Hepatocyte (in vitro differentiated cells): ENCODE results near the gene CCDC88C. TPM values are rescaled to one million over a fixed set of nuclear protein-coding genes. Genes with fewer than 3 reads are reported as not detected.

ENCODE experiments used
- DNase-seq: peaks from one replicate; pipeline ENCODE4 v3.0.0-alpha.2; 2016; ENCODE audit warnings: low spot score
- H2AFZ ChIP-seq: fragments of 200-600 bp; sonication (generic); 2 replicates; pipeline ENCODE4 v1.6.0; 2016; ENCODE audit warnings: antibody characterized with exemption, mild to moderate bottlenecking
- H3K27ac ChIP-seq: fragments of 200-600 bp; sonication (generic); 2 replicates; pipeline ENCODE4 v1.5.1; 2016; ENCODE audit warnings: mild to moderate bottlenecking
- H3K27me3 ChIP-seq: fragments of 200-600 bp; sonication (generic); 2 replicates; pipeline ENCODE4 v1.6.1; 2016
- H3K36me3 ChIP-seq: fragments of 200-600 bp; sonication (generic); replicated peaks from 2 replicates; pipeline ENCODE4 v1.5.1; 2016; ENCODE audit warnings: low read depth; ENCODE audit not compliant: insufficient read depth
- H3K4me1 ChIP-seq: fragments of 200-600 bp; sonication (generic); 2 replicates; pipeline ENCODE4 v1.5.1; 2016; ENCODE audit warnings: mild to moderate bottlenecking, moderate library complexity; ENCODE audit not compliant: insufficient read depth
- H3K4me2 ChIP-seq: fragments of 200-600 bp; sonication (generic); 2 replicates; pipeline ENCODE4 v1.6.0; 2016
- H3K4me3 ChIP-seq: fragments of 200-600 bp; sonication (generic); 2 replicates; pipeline ENCODE4 v1.5.1; 2016; ENCODE audit warnings: mild to moderate bottlenecking
- H3K79me2 ChIP-seq: fragments of 200-600 bp; sonication (generic); 2 replicates; pipeline ENCODE4 v1.6.0; 2017; ENCODE audit warnings: mild to moderate bottlenecking
- H3K9me2 ChIP-seq: fragments of 200-600 bp; sonication (generic); replicated peaks from 2 replicates; pipeline ENCODE4 v1.6.0; 2017; ENCODE audit warnings: mild to moderate bottlenecking; ENCODE audit not compliant: insufficient read depth
- H3K9me3 ChIP-seq: fragments of 200-600 bp; sonication (generic); 2 replicates; pipeline ENCODE4 v1.5.1; 2016; ENCODE audit warnings: low read depth, mild to moderate bottlenecking
- H4K20me1 ChIP-seq: fragments of 200-600 bp; sonication (generic); 2 replicates; pipeline ENCODE4 v1.6.0; 2016; ENCODE audit warnings: mild to moderate bottlenecking; ENCODE audit not compliant: insufficient read depth, poor library complexity, severe bottlenecking
- EZH2 ChIP-seq: fragments of 200-600 bp; sonication (generic); IDR thresholded peaks from 2 replicates; pipeline ENCODE4 v1.6.1; 2016; ENCODE audit warnings: antibody characterized with exemption, mild to moderate bottlenecking, borderline replicate concordance
- EZH2phosphoT487 ChIP-seq: fragments of 200-600 bp; sonication (generic); IDR thresholded peaks from one replicate; pipeline ENCODE4 v1.6.1; 2018; ENCODE audit warnings: antibody characterized with exemption, mild to moderate bottlenecking, low read depth, moderate library complexity; ENCODE audit not compliant: unreplicated experiment, severe bottlenecking
- WGBS: methylation state at CpG from one replicate; pipeline ENCODE4 v1.1.6; 2016; ENCODE audit warnings: low lambda C conversion rate; ENCODE audit errors: missing lambda C conversion rate; 5-methylcytosine and 5-hydroxymethylcytosine counted together
- polyA plus RNA-seq: library from polyadenylated mRNA; unstranded; fragments of >200 nt; fragmentation: Nextera tagmentation; extraction: Ambion mirVana; gene quantifications from 2 replicates; pipeline ENCODE4 v1.2.1, GENCODE V29; 2016
- total RNA-seq: library from RNA; depleted of rRNA; stranded (reverse); fragments of >200 nt; gene quantifications from 2 replicates; pipeline ENCODE4 v1.2.3, GENCODE V29; 2014
- TF ChIP-seq, protein P1 (sequence below): fragments of 200-600 bp; sonication (generic); IDR thresholded peaks from 2 replicates; pipeline ENCODE4 v1.5.1; 2016; ENCODE audit warnings: antibody characterized with exemption, mild to moderate bottlenecking; ENCODE audit not compliant: poor library complexity

CCDC88C gene
- total and polyA plus RNA-seq, 2 experiments from 2014 or later, result 5.9 to 11.3 TPM

DNA sequence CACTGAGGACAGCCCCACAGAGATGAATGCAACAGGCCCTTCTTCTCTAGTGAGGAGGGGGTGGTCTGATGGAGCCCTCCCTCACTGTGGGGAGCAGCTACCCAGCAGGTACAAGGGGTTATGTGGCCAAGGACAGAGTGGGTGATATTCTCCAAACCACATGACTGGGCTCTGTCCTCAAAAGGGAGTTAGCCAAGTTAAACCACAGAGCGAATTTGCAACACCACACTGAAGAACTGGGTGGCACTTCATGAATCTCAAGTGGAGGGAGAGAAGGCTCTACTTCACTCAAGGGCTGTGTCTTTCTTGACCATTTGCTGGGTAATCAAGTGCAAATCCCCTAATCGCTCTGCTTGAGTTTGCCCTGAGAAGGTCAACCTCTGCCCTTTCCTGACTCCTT, 185.6 kb downstream of the CCDC88C start:
- Histone ChIP-seq H3K9me2 (no peaks in the 10 kb centered on the region), H3K79me2 (no peaks in the 10 kb centered on the region), H3K4me2 (no peak overlapping the region), H3K27me3 (no peaks in the 10 kb centered on the region), H3K36me3 (no peaks in the 10 kb centered on the region), H3K27ac (no peak overlapping the region), H2AFZ (no peak overlapping the region), H3K4me3 (no peak overlapping the region), H3K9me3 (no peaks in the 10 kb centered on the region), H4K20me1 (no peaks in the 10 kb centered on the region), H3K4me1 (no peaks in the 10 kb centered on the region)
- TF ChIP-seq EZH2, result no peak
- TF ChIP-seq, protein P1, sequence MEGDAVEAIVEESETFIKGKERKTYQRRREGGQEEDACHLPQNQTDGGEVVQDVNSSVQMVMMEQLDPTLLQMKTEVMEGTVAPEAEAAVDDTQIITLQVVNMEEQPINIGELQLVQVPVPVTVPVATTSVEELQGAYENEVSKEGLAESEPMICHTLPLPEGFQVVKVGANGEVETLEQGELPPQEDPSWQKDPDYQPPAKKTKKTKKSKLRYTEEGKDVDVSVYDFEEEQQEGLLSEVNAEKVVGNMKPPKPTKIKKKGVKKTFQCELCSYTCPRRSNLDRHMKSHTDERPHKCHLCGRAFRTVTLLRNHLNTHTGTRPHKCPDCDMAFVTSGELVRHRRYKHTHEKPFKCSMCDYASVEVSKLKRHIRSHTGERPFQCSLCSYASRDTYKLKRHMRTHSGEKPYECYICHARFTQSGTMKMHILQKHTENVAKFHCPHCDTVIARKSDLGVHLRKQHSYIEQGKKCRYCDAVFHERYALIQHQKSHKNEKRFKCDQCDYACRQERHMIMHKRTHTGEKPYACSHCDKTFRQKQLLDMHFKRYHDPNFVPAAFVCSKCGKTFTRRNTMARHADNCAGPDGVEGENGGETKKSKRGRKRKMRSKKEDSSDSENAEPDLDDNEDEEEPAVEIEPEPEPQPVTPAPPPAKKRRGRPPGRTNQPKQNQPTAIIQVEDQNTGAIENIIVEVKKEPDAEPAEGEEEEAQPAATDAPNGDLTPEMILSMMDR, result no peak
- TF ChIP-seq EZH2phosphoT487, result no peak
- 94% methylated on average over 2 of the region's 2 CpGs for WGBS
- no peak for DNase-seq

DNA sequence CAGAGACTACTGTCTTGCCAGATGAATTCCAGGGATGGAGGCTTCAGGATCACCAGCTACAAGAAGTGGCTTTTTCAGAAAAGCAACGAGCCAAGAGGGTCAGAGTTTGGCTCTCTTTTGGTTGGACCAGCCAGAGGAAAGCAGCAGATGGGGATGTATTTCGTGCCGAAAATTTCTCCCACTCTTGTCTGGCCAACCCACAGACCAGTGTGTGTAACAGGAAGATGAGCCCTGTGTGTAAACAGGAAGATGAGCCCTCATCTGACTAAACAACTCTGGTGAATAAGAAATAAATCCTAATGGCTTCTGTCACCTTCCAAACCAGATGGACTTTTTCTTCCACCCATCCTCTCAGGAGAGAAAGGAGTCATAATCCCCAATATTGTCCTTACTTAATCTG, 186.2 kb downstream of the CCDC88C start:
- Histone ChIP-seq H3K79me2 (no peaks in the 10 kb centered on the region), H4K20me1 (no peaks in the 10 kb centered on the region), H3K4me2 (no peak overlapping the region), H3K9me3 (no peaks in the 10 kb centered on the region), H3K4me1 (no peaks in the 10 kb centered on the region), H3K4me3 (no peak overlapping the region), H3K27me3 (no peaks in the 10 kb centered on the region), H3K9me2 (no peaks in the 10 kb centered on the region), H3K27ac (no peak overlapping the region), H2AFZ (no peak overlapping the region), H3K36me3 (no peaks in the 10 kb centered on the region)
- WGBS, result 100% methylated on average over 3 of the region's 3 CpGs
- no peak for DNase-seq
- TF ChIP-seq, protein P1, result no peak
- TF ChIP-seq EZH2phosphoT487 (no peak), EZH2 (no peak)

DNA sequence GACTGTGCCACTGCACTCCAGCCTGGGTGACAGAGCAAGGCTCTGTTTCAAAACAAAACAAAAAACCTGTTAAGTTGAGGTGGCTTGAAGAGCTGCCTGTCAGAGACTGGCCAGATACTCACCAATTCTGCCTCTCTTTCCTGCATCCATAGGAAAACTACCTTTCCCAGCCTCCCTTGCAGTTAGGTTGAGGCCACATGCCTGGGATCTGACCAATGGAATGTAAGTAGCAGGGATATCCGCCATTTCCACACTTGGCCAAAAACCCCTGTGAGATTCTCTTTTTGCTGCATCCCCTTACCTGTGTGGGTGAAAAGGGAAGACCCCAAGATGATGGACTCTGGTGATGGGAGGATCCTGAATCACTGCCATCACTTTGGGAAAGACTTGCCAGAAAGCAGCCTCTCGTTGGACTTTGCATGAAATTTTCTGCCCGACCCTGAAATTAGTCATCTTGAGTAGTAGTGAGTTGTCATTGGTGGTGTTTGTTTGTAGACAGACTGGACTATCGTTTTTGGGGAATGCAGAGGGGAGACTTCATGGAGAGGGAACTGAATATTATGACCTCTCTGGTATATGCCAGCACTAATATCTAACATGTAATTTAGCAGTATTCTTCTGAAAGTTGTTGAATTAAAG, 187.1 kb downstream of the CCDC88C start:
- Histone ChIP-seq H3K79me2 (no peaks in the 10 kb centered on the region), H3K4me3 (no peak overlapping the region), H3K4me1 (no peaks in the 10 kb centered on the region), H3K4me2 (no peak overlapping the region), H3K36me3 (no peaks in the 10 kb centered on the region), H2AFZ (no peak overlapping the region), H3K9me2 (no peaks in the 10 kb centered on the region), H3K27me3 (no peaks in the 10 kb centered on the region), H3K27ac (no peak overlapping the region), H3K9me3 (no peaks in the 10 kb centered on the region), H4K20me1 (no peaks in the 10 kb centered on the region)
- WGBS, result 97% methylated on average over 4 of the region's 4 CpGs
- TF ChIP-seq EZH2phosphoT487 (no peak), EZH2 (no peak)
- TF ChIP-seq, protein P1, result no peak
- DNase-seq, result no peak
